ENCODE measurements around the gene SMIM3.

- TF ChIP-seq CTCF (IDR thresholded peaks at IDR 0.05; ENCODE audit: poor library complexity, severe bottlenecking) (no peak), POLR2AphosphoS5 (IDR thresholded peaks at IDR 0.05) (no peak), SMC3 (conservative IDR thresholded peaks at IDR 0.05; ENCODE audit: poor library complexity) (no peak), EZH2 (IDR thresholded peaks at IDR 0.05; ENCODE audit: borderline replicate concordance, insufficient read depth, low read length, poor library complexity, severe bottlenecking) (no peak), REST (IDR thresholded peaks at IDR 0.05; ENCODE audit: borderline replicate concordance) (no peak), EP300 (conservative IDR thresholded peaks at IDR 0.05; ENCODE audit: poor library complexity, severe bottlenecking) (no peak), MXI1 (conservative IDR thresholded peaks at IDR 0.05; ENCODE audit: poor library complexity, severe bottlenecking) (no peak), TAF1 (IDR thresholded peaks at IDR 0.05; ENCODE audit: low read depth) (no peak), RAD21 (conservative IDR thresholded peaks at IDR 0.05) (no peak)
These were observed 38.4 kb downstream of the SMIM3 start for GRCh38 chr5:150816946-150817345.

Data from neural cell (in vitro differentiated cells).